Adrenal gland (tissue), 12 donors: Measurements from ENCODE around the gene OR52B6. TPM values are rescaled to one million over a fixed set of nuclear protein-coding genes. Genes with fewer than 3 reads are reported as not detected.
A peak's percentile ranks its signal among the peaks of the same experiment; 100 is the strongest.

Experiments
- DNase-seq, 7 donors: peaks; one replicate each; pipeline ENCODE4 v3.0.0-alpha.2; 2019 to 2020
- H3K27ac ChIP-seq, 5 donors: fragments of 200-600 bp; sonication (generic) in 4 of 5; 1 replicate in 3 of 5; 2 replicates in 2 of 5; pipeline versions ENCODE4 v1.5.1 to v1.8.0; 2016 to 2020; ENCODE audit warnings: mild to moderate bottlenecking in 1 of 5
- H3K27me3 ChIP-seq: fragments of 200-600 bp; 2 replicates; pipeline ENCODE4 v1.8.0; 2021
- H3K36me3 ChIP-seq, 2 donors: fragments of 200-600 bp; replicated peaks in 1 of 2; 1 replicate in 1 of 2; 2 replicates in 1 of 2; pipeline versions ENCODE4 v1.5.1 to v1.8.0; 2018 to 2022
- H3K4me1 ChIP-seq, 2 donors: fragments of 200-600 bp; replicated peaks in 1 of 2; 1 replicate in 1 of 2; 2 replicates in 1 of 2; pipeline versions ENCODE4 v1.5.1 to v1.8.0; 2018 to 2021
- H3K4me3 ChIP-seq, 4 donors: fragments of 200-600 bp; sonication (generic) in 3 of 4; one replicate each; pipeline ENCODE4 v1.5.1; 2016 to 2018
- H3K9me3 ChIP-seq, 3 donors: fragments of 200-600 bp; sonication (generic) in 1 of 3; replicated peaks in 1 of 3; 1 replicate in 2 of 3; 2 replicates in 1 of 3; pipeline versions ENCODE4 v1.5.1 to v1.8.0; 2016 to 2021
- CTCF ChIP-seq, 6 experiments: fragments of 450-650 bp in 4 of 6; fragments of 200-600 bp in 2 of 6; sonication (generic) in 1 of 6; IDR thresholded peaks; 1 replicate in 5 of 6; 2 replicates in 1 of 6; pipeline versions ENCODE4 v1.5.1 to v1.8.0; 2016 to 2021; ENCODE audit warnings: antibody characterized with exemption in 6 of 6, mild to moderate bottlenecking in 2 of 6, moderate library complexity in 1 of 6
- POLR2A ChIP-seq, 2 donors: fragments of 450-650 bp; IDR thresholded peaks; one replicate each; pipeline ENCODE4 v1.6.1; 2017; ENCODE audit warnings: antibody characterized with exemption in 2 of 2, mild to moderate bottlenecking in 2 of 2, moderate library complexity in 1 of 2
- WGBS, 4 donors: extraction: QIAGEN DNeasy Blood & Tissue Kit in 2 of 4; methylation state at CpG; one replicate each; pipeline versions ENCODE4 v1.1.5 to v1.1.7; 2013 to 2017; 5-methylcytosine and 5-hydroxymethylcytosine counted together
- intact Hi-C, 2 donors: fragments of 100-400 bp; cut with DNase I; formaldehyde crosslinking; loops; one replicate each; pipeline versions ENCODE4 v1.14.1 to v1.15.0; 2022 to 2023
- polyA plus RNA-seq, 3 donors: library from polyadenylated mRNA; stranded (reverse); fragments of 200-250 nt in 2 of 3; fragments of 350-450 nt in 1 of 3; fragmentation: Illumina TruSeq in 1 of 3; extraction: RNeasy Lipid Tissue Mini Kit (QIAGEN cat#74804) in 1 of 3; gene quantifications; one replicate each; pipeline ENCODE4 v1.2.3, GENCODE V29; 2013 to 2014
- total RNA-seq, 9 donors: library from RNA; depleted of rRNA in 4 of 9; stranded (reverse); fragments of >200 nt in 4 of 9; fragments of 120-200 nt in 1 of 9; fragmentation: NEBNext Ultra II Directional in 1 of 9; extraction: Animal tissue kit (Norgen Biotek cat#: 25700) in 1 of 9; gene quantifications; one replicate each; pipeline versions ENCODE4 v1.1.0 to v1.2.4, GENCODE V29; 2013 to 2023
- donor health status: healthy with polysubstance abuse.
- donor health status: Bipolar disorder and iron deficiency.
- donor health status: DM: yes; HTN: yes; CAD: no.
- donor health status: DM: no; HTN: no; CAD: no.
- donor health status: DM: no; HTN: no; CAD: no.
- donor health status: DM: yes; HTN: yes; CAD: no.

OR52B6 gene
- total and polyA plus RNA-seq, 12 donors, result not detected

DNA sequence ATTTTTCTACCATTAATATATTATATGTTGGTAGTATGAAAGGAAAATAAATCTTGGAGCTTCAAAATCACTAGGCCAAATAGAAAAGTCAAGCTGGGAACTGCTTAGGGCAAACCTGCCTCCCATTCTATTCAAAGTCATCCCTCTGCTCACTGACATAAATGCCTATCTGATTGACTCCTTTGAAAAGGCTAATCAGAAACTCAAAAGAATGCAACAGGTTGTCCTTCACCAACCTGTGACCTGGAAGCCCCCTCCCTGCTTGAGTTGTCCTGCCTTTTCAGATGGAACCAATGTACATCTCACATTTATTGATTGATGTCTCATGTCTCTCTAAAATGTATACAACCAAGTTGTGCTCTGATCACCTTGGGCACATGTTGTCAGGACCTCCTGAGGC, 40.9 kb downstream of the OR52B6 start:
- Histone ChIP-seq H3K4me1 (peaks cover 15 to 26% of the 10 kb centered on the region in 2 donors), H3K36me3 (no peaks in the 10 kb centered on the region), H3K27ac (no peak overlapping the region), H3K9me3 (no peaks in the 10 kb centered on the region), H3K27me3 (no peaks in the 10 kb centered on the region), H3K4me3 (no peak overlapping the region)
- no peak for DNase-seq
- TF ChIP-seq POLR2A (IDR thresholded peaks at IDR 0.05), result no peak
- intact Hi-C loops, result no loop called here

DNA sequence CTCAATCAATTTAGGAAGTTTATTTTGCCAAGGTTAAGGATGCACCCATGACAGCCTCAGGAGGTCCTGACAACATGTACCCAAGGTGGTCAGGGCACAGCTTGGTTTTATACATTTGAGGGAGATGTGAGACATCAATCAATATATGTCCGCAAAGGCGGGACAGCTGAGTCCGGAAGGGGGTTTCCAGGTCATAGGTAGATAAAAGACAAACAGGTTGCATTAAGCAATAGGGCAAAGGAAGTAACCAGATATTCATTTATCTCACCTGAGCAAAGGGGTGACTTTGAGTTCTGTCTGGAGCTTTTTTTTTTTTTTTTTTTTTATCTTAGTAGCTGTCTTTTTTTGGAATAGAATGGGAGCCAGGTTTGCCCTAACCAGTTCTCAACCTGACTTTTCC, 42.1 kb downstream of the OR52B6 start:
- DNase-seq, result no peak
- intact Hi-C loops, result no loop called here
- WGBS, 4 donors, result 94 to 99% (median 96%) methylated on average over 3 of the region's 3 CpGs

GRCh38 chr11:5624489-5625279, 44.0 kb downstream of the OR52B6 start, which contains the start of gene TRIM34:
Gene TRIM34 (plus strand): TSS chr11:5625001. CDS start chr11:5632332, 7,331 bp downstream.
- DNase-seq, result peak; percentile 50 to 83 (median 68)
- Histone ChIP-seq H3K27ac (peak within 1 kb of the TSS in 4 of 5 donors; percentile 31 to 78 (median 62)), H3K4me1 (peaks cover 15 to 26% of the 10 kb centered on the region in 2 donors), H3K27me3 (no peaks in the 10 kb centered on the region), H3K36me3 (no peaks in the 10 kb centered on the region), H3K4me3 (peak within 1 kb of the TSS; percentile 34 to 56 (median 43)), H3K9me3 (no peaks in the 10 kb centered on the region)
- intact Hi-C loops, result no loop called here
- TF ChIP-seq CTCF (IDR thresholded peaks at IDR 0.05) (no peak), POLR2A (IDR thresholded peaks at IDR 0.05) (peak in 1 of 2 donors; percentile 42)
- WGBS, 4 donors, result 10 to 14% (median 13%) methylated on average over 7 of the region's 7 CpGs

More for the DNA sequence above, 42.1 kb downstream of the OR52B6 start:
- no peaks in the 10 kb centered on the region for H3K27me3 ChIP-seq
- H3K9me3 ChIP-seq, result no peaks in the 10 kb centered on the region
- H3K36me3 ChIP-seq, result no peaks in the 10 kb centered on the region
- H3K4me1 ChIP-seq, result peaks cover 15 to 26% of the 10 kb centered on the region in 2 donors
- no peak overlapping the region for H3K4me3 ChIP-seq
- TF ChIP-seq CTCF (IDR thresholded peaks at IDR 0.05), result no peak
- H3K27ac ChIP-seq, result no peak overlapping the region

DNA sequence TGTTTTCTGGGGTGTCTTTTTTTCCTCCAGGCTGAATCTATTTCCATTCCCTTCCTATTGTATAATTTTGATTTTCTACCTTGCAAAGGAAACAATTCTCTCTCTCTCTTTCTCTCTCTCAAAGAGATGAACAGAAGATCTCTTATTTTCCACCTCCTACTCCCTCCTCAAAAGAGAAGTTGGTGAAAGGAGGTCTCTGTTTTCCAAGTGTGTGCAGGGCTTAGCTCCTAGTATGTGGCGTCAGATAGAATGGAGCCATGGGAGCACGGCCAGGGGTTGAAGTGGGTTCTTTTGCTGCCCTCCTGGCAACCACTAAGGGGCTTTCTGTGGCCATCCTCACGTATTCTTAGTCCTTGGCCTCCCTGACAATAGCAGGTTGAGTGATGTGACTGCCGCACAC, 44.6 kb downstream of the OR52B6 start:
- Histone ChIP-seq H3K27me3 (no peaks in the 10 kb centered on the region), H3K27ac (peak overlapping the region in 4 of 5 donors; percentile 31 to 78 (median 62)), H3K4me1 (peaks cover 15 to 26% of the 10 kb centered on the region in 2 donors), H3K4me3 (peak overlapping the region in 3 of 4 donors; percentile 34 to 56 (median 52)), H3K36me3 (no peaks in the 10 kb centered on the region), H3K9me3 (no peaks in the 10 kb centered on the region)
- DNase-seq, result no peak
- TF ChIP-seq CTCF (IDR thresholded peaks at IDR 0.05) (no peak), POLR2A (IDR thresholded peaks at IDR 0.05) (no peak)
- intact Hi-C loops, result no loop called here
- 3 to 14% (median 10%) methylated on average over 4 of the region's 4 CpGs for WGBS, 4 donors
